GM12874 (cell line): ENCODE data around the gene RSF1.

Source experiments
- CTCF ChIP-seq: IDR thresholded peaks from 2 replicates; pipeline ENCODE4 v1.5.1; 2011; ENCODE audit warnings: low read depth, mild to moderate bottlenecking, control low read depth, low read length, moderate library complexity; ENCODE audit not compliant: insufficient read depth

The RSF1 gene

GRCh38 chr11:77654770-77655434, 165.6 kb downstream of the RSF1 start:
- TF ChIP-seq CTCF: no peak

GRCh38 chr11:77650123-77650522, 170.4 kb downstream of the RSF1 start:
- no peak for TF ChIP-seq CTCF

- TF ChIP-seq CTCF: no peak
Measured at GRCh38 chr11:77647654-77648305, 172.7 kb downstream of the RSF1 start.

- TF ChIP-seq CTCF: no peak
Measured at GRCh38 chr11:77644887-77645286, 175.6 kb downstream of the RSF1 start.

GRCh38 chr11:77642228-77642627, 178.3 kb downstream of the RSF1 start:
- no peak for TF ChIP-seq CTCF

GRCh38 chr11:77637345-77638165, 183.0 kb downstream of the RSF1 start, which contains the start of gene CLNS1A:
Gene CLNS1A (minus strand): TSS chr11:77637794. CDS start chr11:77637714, 80 bp downstream.
- TF ChIP-seq CTCF: no peak

- no peak for TF ChIP-seq CTCF
Measured at GRCh38 chr11:77636731-77637344, 183.7 kb downstream of the RSF1 start.
